NCI-H1930 (cell line): ENCODE measurements around the gene NTN1.
A peak's percentile ranks its signal among the peaks of the same experiment; 100 is the strongest.
"Not testable (repeated sequence)": the region's sequence is repeated elsewhere in the genome, so short reads cannot be mapped to it uniquely, and the experiment has no call there.

Experiments used
- DNase-seq, 2 experiments: peaks; one replicate each; lab custom pipeline; 2025; lab: John Stamatoyannopoulos, UW

The NTN1 gene

GRCh38 chr17:9249245-9249953, 228.1 kb downstream of the NTN1 start:
- DNase-seq = no peak

GRCh38 chr17:9251273-9251672, 230.0 kb downstream of the NTN1 start:
- DNase-seq = no peak

GRCh38 chr17:9253308-9253707, 232.0 kb downstream of the NTN1 start:
- no peak for DNase-seq

- no peak for DNase-seq
Measured at GRCh38 chr17:9254841-9255240, 233.5 kb downstream of the NTN1 start.

- no peak for DNase-seq
Measured at GRCh38 chr17:9255833-9256232, 234.5 kb downstream of the NTN1 start.

GRCh38 chr17:9256361-9256750, 235.0 kb downstream of the NTN1 start:
- DNase-seq = no peak

- no peak for DNase-seq
Measured at GRCh38 chr17:9256751-9257629, 235.7 kb downstream of the NTN1 start.

- DNase-seq = not testable (repeated sequence)
Measured at GRCh38 chr17:9257630-9257965, 236.3 kb downstream of the NTN1 start.

- peak in 1 of 2 experiments; percentile 29 for DNase-seq
Measured at GRCh38 chr17:9258115-9259015, 237.1 kb downstream of the NTN1 start.

- no peak for DNase-seq
Measured at GRCh38 chr17:9259419-9259818, 238.1 kb downstream of the NTN1 start.

GRCh38 chr17:9261081-9262012, 240.0 kb downstream of the NTN1 start:
- DNase-seq = peak in 1 of 2 experiments; percentile 28

GRCh38 chr17:9266031-9266680, 244.8 kb downstream of the NTN1 start:
- DNase-seq = no peak

GRCh38 chr17:9266697-9267117, 245.4 kb downstream of the NTN1 start:
- DNase-seq = no peak

GRCh38 chr17:9268546-9268945, 247.2 kb downstream of the NTN1 start:
- no peak for DNase-seq

GRCh38 chr17:9269350-9270035, 248.2 kb downstream of the NTN1 start:
- DNase-seq = no peak

GRCh38 chr17:9270921-9271320, 249.6 kb downstream of the NTN1 start:
- DNase-seq = no peak

GRCh38 chr17:9271989-9272388, 250.7 kb downstream of the NTN1 start:
- no peak for DNase-seq

GRCh38 chr17:9272501-9273200, 251.3 kb downstream of the NTN1 start:
- DNase-seq = no peak
